HG02884 (cell line): ENCODE measurements around the gene TNP2.

Experiments used
- ATAC-seq: cut with Tn5 transposase; IDR thresholded peaks from one replicate; pipeline ENCODE4 v1.9.1; 2021; ENCODE audit warnings: mild to moderate bottlenecking, moderate library complexity; ENCODE audit not compliant: unreplicated experiment

TNP2 gene

GRCh38 chr16:11258553-11259492, 10.3 kb downstream of the TNP2 start:
- no peak for ATAC-seq

GRCh38 chr16:11257131-11257938, 11.8 kb downstream of the TNP2 start:
- ATAC-seq = no peak

GRCh38 chr16:11256661-11257130, 12.4 kb downstream of the TNP2 start:
- no peak for ATAC-seq

GRCh38 chr16:11255737-11256660, 13.1 kb downstream of the TNP2 start, which contains the start of gene SOCS1:
Gene SOCS1 (minus strand): TSS chr16:11256204. CDS start chr16:11255478, 726 bp downstream.
- ATAC-seq = peak; percentile 45

GRCh38 chr16:11254913-11255736, 14.0 kb downstream of the TNP2 start:
- ATAC-seq = peak; percentile 2

GRCh38 chr16:11253995-11254912, 14.9 kb downstream of the TNP2 start:
- no peak for ATAC-seq

- ATAC-seq = no peak
Measured at GRCh38 chr16:11253009-11253994, 15.8 kb downstream of the TNP2 start.

GRCh38 chr16:11252482-11252931, 16.6 kb downstream of the TNP2 start:
- no peak for ATAC-seq

- no peak for ATAC-seq
Measured at GRCh38 chr16:11251525-11252481, 17.3 kb downstream of the TNP2 start.

- no peak for ATAC-seq
Measured at GRCh38 chr16:11250786-11251524, 18.2 kb downstream of the TNP2 start.

- no peak for ATAC-seq
Measured at GRCh38 chr16:11250091-11250785, 18.9 kb downstream of the TNP2 start.

- no peak for ATAC-seq
Measured at GRCh38 chr16:11249233-11250061, 19.7 kb downstream of the TNP2 start.

GRCh38 chr16:11248133-11248532, 21.0 kb downstream of the TNP2 start:
- no peak for ATAC-seq

- ATAC-seq = no peak
Measured at GRCh38 chr16:11245988-11246387, 23.1 kb downstream of the TNP2 start.
